ENCODE measurements around the gene DPP6.
"Not testable (repeated sequence)": the region's sequence is repeated elsewhere in the genome, so short reads cannot be mapped to it uniquely, and the experiment has no call there.

Gene DPP6

DNA sequence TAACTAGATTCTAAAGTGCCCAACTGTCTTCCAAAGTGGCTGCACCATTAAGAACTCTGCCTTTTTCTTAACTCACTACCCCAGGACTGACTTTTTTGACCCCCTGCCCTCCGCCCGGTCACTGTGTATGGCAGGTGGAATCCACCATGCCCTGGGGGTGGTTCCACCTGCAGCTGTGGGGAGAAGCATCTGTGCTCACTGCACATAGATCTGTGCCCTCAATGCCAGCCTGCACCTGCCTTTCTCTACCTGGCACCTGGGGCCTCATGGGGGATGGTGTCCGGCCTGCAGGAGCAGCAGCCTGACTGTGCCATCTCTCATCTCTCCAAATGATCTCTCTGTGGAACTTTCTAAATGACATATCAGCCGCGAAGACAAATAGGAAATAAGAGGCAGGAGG lies 597.2 kb downstream of the DPP6 start:
- Mint-ChIP-seq H3K4me3 (no peak overlapping the region), H3K36me3 (ENCODE audit: low read depth) (no peaks in the 10 kb centered on the region), H3K9me3 (peaks cover 9% of the 10 kb centered on the region), H3K4me1 (no peaks in the 10 kb centered on the region), H3K27me3 (no peaks in the 10 kb centered on the region), H3K27ac (no peak overlapping the region)
- DNase-seq (no peak), ATAC-seq (no peak)

DNA sequence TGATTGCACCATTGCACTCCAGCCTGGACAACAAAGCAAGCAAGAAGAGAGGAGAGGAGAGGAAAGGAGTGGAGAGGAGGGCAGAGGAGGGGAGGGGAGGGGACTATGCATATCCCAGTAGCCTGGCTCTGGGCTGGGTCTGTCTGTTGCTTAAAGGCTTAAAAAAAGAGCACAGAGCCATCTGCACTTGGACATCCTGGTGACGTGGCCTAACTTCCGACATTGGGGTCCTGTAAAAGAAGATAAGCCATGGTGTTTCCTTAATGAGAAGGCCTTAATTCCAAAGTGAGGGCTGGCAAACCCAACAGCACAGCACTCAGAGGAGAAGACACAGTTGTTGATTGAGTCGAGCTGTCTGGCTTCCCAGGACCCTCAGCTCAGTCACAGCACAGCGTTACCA lies 598.1 kb downstream of the DPP6 start:
- DNase-seq (no peak), ATAC-seq (no peak)
- no peak overlapping the region for H3K27ac Mint-ChIP-seq
- no peaks in the 10 kb centered on the region for H3K36me3 Mint-ChIP-seq (ENCODE audit: low read depth)
- no peak overlapping the region for H3K4me3 Mint-ChIP-seq
- no peaks in the 10 kb centered on the region for H3K4me1 Mint-ChIP-seq
- H3K27me3 Mint-ChIP-seq = no peaks in the 10 kb centered on the region
- H3K9me3 Mint-ChIP-seq = peaks cover 9% of the 10 kb centered on the region

DNA sequence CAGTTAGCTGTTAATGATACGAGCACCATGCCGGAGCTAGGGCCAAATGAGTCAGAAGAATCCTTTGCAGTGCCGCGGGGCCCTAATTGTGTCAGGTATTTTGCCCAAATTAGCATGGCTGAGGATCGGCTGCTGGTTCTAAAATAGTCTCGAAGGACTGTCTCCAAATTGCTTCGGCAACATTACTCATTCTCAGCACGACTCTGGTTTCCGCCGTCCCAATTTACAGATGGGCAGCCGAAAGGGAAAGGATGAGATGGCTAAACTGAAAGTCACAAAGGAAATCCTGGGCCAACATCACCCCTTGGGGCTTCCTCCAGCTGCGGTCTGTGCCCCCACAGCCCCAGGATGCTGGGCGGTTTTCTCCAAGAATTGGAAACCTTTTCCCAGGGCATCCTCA lies 599.3 kb downstream of the DPP6 start:
- Mint-ChIP-seq H3K36me3 (ENCODE audit: low read depth) (peaks cover 2% of the 10 kb centered on the region), H3K27me3 (no peaks in the 10 kb centered on the region), H3K9me3 (peaks cover 7% of the 10 kb centered on the region), H3K4me1 (no peaks in the 10 kb centered on the region), H3K27ac (no peak overlapping the region), H3K4me3 (no peak overlapping the region)
- DNase-seq (no peak), ATAC-seq (no peak)

DNA sequence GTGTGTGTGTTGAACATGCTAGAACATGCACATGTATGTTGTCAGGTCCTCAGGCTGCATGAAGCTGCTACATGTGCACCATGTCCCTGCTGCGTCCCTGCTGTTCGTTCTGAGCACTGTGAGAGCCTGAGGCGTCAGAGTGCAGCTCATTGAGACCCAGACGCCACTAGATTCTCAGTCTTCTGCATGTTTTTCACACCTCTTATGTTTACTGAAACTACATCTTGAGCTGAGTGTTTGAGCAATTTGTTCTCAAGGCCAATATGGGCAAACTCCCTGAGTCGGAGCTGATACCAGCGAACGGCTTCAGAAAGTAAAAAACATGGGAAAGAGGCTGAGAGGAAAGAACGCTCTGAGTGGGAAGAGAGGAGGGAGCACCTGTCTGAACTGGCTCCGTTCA lies 600.4 kb downstream of the DPP6 start:
- ATAC-seq = no peak
- Mint-ChIP-seq H3K36me3 (ENCODE audit: low read depth) (peaks cover 2% of the 10 kb centered on the region), H3K4me1 (no peaks in the 10 kb centered on the region), H3K27me3 (no peaks in the 10 kb centered on the region), H3K4me3 (no peak overlapping the region), H3K27ac (no peak overlapping the region), H3K9me3 (peaks cover 8% of the 10 kb centered on the region)
- no peak for DNase-seq

DNA sequence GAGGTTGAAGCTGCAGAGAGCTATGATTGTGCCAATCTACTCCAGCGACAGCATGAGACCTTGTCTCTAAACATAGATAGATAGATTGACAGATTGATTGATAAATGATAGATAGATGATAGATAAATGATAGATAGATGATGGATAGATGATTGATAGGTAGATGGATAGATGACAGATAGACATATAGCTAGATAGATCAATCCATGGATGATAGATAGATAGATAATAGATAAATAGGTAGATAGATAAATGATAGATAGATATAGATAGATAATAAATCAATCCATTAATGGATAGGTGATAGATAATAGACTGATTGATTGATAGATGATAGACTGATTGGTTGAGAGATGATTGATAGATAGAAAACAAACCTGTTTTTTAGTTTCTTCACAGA lies 601.1 kb downstream of the DPP6 start:
- H3K4me1 Mint-ChIP-seq = no peaks in the 10 kb centered on the region
- ATAC-seq = no peak
- H3K9me3 Mint-ChIP-seq = peaks cover 8% of the 10 kb centered on the region
- peaks cover 2% of the 10 kb centered on the region for H3K36me3 Mint-ChIP-seq (ENCODE audit: low read depth)
- DNase-seq = no peak
- H3K27ac Mint-ChIP-seq = no peak overlapping the region
- no peaks in the 10 kb centered on the region for H3K27me3 Mint-ChIP-seq
- no peak overlapping the region for H3K4me3 Mint-ChIP-seq

DNA sequence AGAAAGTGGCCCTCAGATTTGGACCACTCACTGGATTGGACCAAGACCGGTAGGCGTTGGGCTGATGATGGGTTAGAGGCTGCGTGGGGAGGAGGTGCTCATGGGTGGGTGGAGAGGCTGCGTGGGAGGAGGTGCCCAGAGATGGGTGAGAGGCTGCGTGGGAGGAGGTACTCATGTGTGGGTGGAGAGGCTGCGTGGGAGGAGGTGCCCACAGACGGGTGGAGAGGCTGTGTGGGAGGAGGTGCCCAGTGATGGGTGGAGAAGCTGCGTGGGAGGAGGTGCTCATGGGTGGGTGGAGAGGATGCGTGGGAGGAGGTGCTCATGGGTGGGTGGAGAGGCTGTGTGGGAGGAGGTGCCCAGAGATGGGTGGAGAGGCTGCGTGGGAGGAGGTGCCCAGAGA lies 604.4 kb downstream of the DPP6 start:
- no peak for ATAC-seq
- Mint-ChIP-seq H3K27me3 (no peaks in the 10 kb centered on the region), H3K9me3 (peaks cover 17% of the 10 kb centered on the region), H3K27ac (no peak overlapping the region), H3K36me3 (ENCODE audit: low read depth) (peaks cover 2% of the 10 kb centered on the region), H3K4me3 (no peak overlapping the region), H3K4me1 (no peaks in the 10 kb centered on the region)
- DNase-seq = no peak

DNA sequence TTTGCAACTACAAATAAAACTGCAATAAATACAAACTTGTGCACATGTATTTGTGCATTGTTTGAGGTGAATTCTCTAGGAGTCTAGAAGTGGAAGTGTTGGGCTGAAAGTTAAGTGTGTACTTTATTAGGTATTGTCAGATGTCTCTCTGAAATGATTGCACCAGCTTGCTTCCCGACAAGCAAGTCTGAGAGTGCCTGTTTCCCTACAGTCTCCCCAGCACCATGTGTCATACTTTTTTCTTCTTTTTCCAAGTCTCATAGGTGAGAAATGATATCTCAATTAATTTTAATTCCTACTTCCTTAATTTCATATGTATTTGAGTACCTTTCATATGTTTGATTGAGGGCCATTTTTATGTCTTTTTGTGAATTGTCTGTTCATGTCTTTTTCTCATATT lies 614.6 kb downstream of the DPP6 start:
- DNase-seq (no peak), ATAC-seq (no peak)
- H3K27me3 Mint-ChIP-seq = no peaks in the 10 kb centered on the region
- H3K36me3 Mint-ChIP-seq (ENCODE audit: low read depth) = no peaks in the 10 kb centered on the region
- no peak overlapping the region for H3K4me3 Mint-ChIP-seq
- no peaks in the 10 kb centered on the region for H3K4me1 Mint-ChIP-seq
- H3K27ac Mint-ChIP-seq = no peak overlapping the region
- peaks cover 24% of the 10 kb centered on the region for H3K9me3 Mint-ChIP-seq

DNA sequence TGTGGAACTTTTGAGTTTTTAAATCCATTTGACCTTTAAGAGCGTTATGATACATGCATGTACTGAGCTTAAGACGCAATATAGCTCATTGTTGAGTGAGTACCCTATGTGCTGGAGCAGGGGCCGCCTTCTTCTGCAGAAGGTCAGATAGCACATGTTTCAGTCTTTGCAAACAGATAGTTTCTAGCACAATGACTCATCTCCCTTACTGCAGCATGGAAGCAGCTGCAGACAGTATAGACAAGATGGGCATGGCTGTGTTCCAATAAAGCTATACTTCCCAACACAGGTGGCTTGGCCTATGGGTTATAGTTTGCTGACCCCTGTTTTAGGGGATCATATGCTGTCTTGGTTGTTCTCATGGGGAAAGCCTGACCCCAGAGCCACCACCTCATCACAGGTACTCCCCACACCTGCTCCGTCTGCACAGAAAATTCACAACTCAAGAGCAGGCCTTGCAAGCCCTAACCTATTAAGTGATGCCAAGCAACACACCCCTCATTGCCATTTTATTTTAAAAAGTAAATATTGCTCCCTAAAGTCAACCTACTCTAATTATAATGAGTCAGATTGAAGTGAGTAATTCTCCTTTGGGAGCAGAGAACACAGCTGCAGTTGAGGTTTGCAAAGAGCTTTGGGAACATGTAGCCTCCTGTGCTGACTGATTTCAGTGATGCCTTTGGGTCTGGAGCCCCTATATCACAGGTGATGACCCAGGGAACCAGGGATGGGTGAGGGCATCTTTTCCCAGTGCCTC lies 620.6 kb downstream of the DPP6 start:
- Mint-ChIP-seq H3K27ac (no peak overlapping the region), H3K4me3 (no peak overlapping the region), H3K27me3 (no peaks in the 10 kb centered on the region), H3K4me1 (no peaks in the 10 kb centered on the region), H3K36me3 (ENCODE audit: low read depth) (no peaks in the 10 kb centered on the region), H3K9me3 (peaks cover 4% of the 10 kb centered on the region)
- DNase-seq = no peak
- no peak for ATAC-seq

DNA sequence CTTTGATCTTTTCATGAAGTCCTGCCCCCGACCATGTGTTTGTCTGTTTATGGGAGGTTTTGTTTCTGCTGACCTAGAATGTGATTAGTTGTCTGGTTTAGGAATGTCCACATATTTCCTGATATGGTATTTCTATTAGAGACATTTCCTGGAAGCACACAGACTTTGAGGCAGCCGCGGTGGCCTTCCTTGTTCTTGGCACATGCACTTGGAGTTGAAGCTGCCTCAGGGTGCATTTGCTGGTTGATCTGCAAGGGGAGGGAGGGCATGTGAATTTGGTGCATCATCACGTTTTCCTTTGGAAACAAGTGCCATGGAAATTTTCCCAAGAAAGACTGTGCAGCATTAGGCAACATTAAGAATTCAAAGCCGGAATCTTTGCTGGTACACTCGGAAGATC lies 622.0 kb downstream of the DPP6 start:
- H3K4me3 Mint-ChIP-seq = no peak overlapping the region
- peaks cover 4% of the 10 kb centered on the region for H3K9me3 Mint-ChIP-seq
- no peak overlapping the region for H3K27ac Mint-ChIP-seq
- no peaks in the 10 kb centered on the region for H3K4me1 Mint-ChIP-seq
- H3K36me3 Mint-ChIP-seq (ENCODE audit: low read depth) = no peaks in the 10 kb centered on the region
- no peak for ATAC-seq
- DNase-seq = no peak
- H3K27me3 Mint-ChIP-seq = no peaks in the 10 kb centered on the region

DNA sequence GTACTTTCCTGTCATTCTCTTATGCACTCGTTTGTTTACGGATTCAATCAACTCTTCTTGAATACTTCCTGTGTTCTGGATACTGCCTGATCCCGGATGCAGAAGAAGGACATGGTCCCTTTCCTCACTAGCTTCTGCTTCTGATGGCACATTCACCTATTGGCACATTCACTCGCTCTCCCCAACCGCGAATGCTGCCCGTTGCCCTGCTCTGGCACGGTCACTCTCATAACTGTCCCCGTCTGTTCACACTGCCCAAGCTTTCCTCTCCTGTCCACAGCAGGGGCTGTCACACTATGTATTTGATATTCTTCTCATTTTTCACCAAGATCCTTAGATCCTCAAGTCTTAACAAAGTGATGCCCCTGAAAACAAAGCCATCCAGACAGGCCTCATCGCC lies 623.4 kb downstream of the DPP6 start:
- no peaks in the 10 kb centered on the region for H3K27me3 Mint-ChIP-seq
- H3K9me3 Mint-ChIP-seq = peaks cover 4% of the 10 kb centered on the region
- no peak overlapping the region for H3K4me3 Mint-ChIP-seq
- DNase-seq (no peak), ATAC-seq (no peak)
- H3K36me3 Mint-ChIP-seq (ENCODE audit: low read depth) = no peaks in the 10 kb centered on the region
- H3K27ac Mint-ChIP-seq = no peak overlapping the region
- H3K4me1 Mint-ChIP-seq = no peaks in the 10 kb centered on the region

DNA sequence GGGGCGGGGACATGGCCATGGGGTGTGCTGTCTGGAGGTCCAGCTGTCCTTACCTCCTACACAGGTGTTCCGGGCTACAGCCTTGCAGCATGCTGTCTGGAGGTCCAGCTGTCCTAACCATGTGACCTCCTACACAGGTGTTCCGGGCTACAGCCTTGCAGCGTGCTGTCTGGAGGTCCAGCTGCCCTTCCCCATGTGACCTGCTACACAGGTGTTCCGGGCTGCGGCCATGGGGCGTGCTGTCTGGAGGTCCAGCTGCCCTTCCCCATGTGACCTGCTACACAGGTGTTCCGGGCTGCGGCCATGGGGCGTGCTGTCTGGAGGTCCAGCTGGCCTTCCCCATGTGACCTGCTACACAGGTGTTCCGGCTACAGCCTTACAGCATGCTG lies 623.8 kb downstream of the DPP6 start:
- not testable (repeated sequence) for ATAC-seq; H3K36me3 Mint-ChIP-seq (ENCODE audit: low read depth); H3K9me3 Mint-ChIP-seq; H3K4me3 Mint-ChIP-seq; H3K27ac Mint-ChIP-seq; H3K27me3 Mint-ChIP-seq; DNase-seq; H3K4me1 Mint-ChIP-seq

DNA sequence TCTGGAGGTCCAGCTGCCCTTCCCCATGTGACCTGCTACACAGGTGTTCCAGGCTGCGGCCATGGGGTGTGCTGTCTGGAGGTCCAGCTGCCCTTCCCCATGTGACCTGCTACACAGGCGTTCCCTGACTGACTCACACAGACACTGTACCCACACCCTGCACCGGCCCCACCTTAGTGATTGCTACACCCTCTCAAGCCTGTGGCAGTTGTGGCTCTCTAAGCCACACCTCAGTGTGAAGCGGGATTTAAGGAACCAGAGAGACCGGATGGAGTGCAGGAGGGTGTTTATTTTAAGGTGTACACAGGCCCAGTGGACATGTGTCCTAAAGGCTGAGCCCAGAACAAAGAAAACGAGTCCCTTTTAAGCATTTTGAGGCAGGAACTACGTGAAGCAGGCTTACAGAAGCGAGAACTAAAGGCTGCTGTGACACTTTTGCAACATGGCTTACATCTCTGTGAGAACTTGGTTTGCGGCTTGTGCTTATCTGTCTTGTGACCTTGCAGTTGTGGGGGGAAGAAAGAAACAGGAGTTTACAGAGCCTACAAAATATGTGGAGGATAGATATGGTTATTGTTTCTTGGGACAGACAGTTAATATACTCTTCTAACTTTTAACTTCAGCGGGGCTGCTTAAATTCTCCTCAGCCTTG lies 624.4 kb downstream of the DPP6 start:
- Mint-ChIP-seq H3K36me3 (ENCODE audit: low read depth) (no peaks in the 10 kb centered on the region), H3K4me3 (no peak overlapping the region), H3K4me1 (no peaks in the 10 kb centered on the region), H3K27ac (no peak overlapping the region), H3K27me3 (no peaks in the 10 kb centered on the region), H3K9me3 (peaks cover 4% of the 10 kb centered on the region)
- no peak for ATAC-seq
- DNase-seq = no peak

DNA sequence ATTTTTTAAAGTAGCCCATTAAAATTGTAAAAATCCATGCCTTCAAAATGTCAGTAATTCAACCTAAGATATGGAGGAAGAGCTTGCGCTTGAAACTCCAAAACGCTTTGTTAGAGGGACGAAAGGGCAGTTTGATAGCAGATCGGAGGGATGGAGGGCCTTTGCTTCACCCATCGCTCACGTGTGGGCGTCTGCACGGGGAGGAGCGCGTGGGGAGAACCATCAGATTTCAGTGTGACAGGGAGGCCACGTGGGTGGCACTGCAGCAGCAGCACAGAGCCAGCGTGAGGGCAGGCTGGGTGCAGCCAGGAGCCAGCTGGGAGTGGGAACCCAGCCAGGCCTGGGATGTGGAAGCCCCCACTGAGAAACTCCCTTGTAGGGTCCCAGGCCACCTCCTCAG lies 625.3 kb downstream of the DPP6 start:
- no peaks in the 10 kb centered on the region for H3K4me1 Mint-ChIP-seq
- H3K4me3 Mint-ChIP-seq = no peak overlapping the region
- ATAC-seq (no peak), DNase-seq (no peak)
- H3K9me3 Mint-ChIP-seq = peaks cover 4% of the 10 kb centered on the region
- no peaks in the 10 kb centered on the region for H3K36me3 Mint-ChIP-seq (ENCODE audit: low read depth)
- H3K27ac Mint-ChIP-seq = no peak overlapping the region
- H3K27me3 Mint-ChIP-seq = no peaks in the 10 kb centered on the region

DNA sequence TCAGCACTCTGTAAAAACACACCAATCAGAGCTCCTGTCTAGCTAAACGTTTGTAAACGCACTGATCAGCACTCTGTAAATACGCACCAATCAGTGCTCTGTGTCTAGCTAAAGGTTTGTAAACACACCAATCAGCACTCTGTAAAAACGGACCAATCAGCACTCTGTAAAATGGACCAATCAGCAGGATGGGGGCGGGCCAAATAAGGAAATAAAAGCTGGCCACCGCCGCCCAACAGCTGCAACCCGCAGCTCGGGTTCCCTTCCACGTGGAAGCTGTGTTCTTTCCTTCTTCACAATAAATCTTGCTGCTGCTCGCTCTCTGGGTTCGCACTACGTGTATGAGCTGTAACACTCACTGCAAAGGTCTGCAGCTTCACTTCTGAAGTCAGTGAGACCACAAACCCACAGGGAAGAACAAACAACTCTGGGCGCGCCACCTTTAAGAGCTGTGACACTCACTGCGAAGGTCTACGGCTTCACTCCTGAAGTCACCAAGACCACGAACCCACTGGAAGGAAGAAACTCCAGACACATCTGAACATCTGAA lies 625.9 kb downstream of the DPP6 start:
- not testable (repeated sequence) for H3K36me3 Mint-ChIP-seq (ENCODE audit: low read depth); ATAC-seq; H3K9me3 Mint-ChIP-seq; H3K4me3 Mint-ChIP-seq; DNase-seq; H3K4me1 Mint-ChIP-seq; H3K27ac Mint-ChIP-seq; H3K27me3 Mint-ChIP-seq

DNA sequence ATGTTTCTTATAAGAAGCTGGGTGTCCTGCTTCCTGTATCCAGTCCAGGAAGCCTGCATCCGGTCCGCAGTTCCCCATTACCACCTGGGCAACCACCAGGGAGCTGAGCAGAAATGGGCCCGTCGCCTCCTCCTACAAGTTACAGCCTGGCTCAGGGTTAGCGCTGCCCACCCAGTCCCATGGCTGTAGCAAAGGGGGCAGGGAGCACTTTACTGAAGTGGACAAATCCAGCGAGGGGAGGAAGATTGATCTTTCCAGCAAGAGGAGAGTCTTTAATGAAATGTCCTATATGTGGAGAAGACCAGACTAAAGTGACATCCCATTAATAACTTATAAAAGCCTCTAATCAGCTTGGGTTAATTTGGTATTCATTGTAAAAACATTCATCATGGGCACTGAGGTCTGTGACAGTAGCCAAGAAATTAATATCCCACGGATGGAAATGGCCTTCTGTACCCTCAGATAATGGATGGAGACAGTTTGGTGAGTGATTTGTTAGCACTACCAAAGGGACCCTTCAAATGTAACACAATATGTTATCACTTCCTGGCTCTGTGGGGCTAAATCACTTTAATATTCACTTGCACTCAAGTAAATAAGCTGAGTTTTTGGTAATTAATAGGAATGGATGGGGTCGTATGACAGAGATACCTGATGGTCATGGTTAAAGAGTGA lies 627.3 kb downstream of the DPP6 start:
- ATAC-seq = no peak
- Mint-ChIP-seq H3K4me3 (no peak overlapping the region), H3K9me3 (peaks cover 4% of the 10 kb centered on the region), H3K36me3 (ENCODE audit: low read depth) (no peaks in the 10 kb centered on the region), H3K27me3 (no peaks in the 10 kb centered on the region), H3K4me1 (no peaks in the 10 kb centered on the region), H3K27ac (no peak overlapping the region)
- no peak for DNase-seq

Measured in activated naive CD8-positive, alpha-beta T cell treated with anti-CD3 and anti-CD28 coated beads, Interleukin-2, amount 50 U/mL, for 24 hours (primary cell).